Stimulated activated CD8-positive, alpha-beta memory T cell treated with anti-CD3 and anti-CD28 coated beads, Interleukin-4, amount 100 ng/mL, for 24 hours (primary cell): ENCODE results near the gene DSC2.
"Not testable (repeated sequence)": the region's sequence is repeated elsewhere in the genome, so short reads cannot be mapped to it uniquely, and the experiment has no call there.

Source experiments
- DNase-seq: peaks from one replicate; pipeline ENCODE4 v3.0.0-alpha.2; 2020; ENCODE audit warnings: low read depth

Gene DSC2

GRCh38 chr18:31042406-31043181, 59.6 kb downstream of the DSC2 start, which contains the start of gene DSC3:
Gene DSC3, minus strand, starts transcription at chr18:31042742. Its CDS starts 82 bp downstream, at chr18:31042660.
- DNase-seq = no peak

- DNase-seq = no peak
These were observed 60.2 kb downstream of the DSC2 start for GRCh38 chr18:31042084-31042405.

DNA sequence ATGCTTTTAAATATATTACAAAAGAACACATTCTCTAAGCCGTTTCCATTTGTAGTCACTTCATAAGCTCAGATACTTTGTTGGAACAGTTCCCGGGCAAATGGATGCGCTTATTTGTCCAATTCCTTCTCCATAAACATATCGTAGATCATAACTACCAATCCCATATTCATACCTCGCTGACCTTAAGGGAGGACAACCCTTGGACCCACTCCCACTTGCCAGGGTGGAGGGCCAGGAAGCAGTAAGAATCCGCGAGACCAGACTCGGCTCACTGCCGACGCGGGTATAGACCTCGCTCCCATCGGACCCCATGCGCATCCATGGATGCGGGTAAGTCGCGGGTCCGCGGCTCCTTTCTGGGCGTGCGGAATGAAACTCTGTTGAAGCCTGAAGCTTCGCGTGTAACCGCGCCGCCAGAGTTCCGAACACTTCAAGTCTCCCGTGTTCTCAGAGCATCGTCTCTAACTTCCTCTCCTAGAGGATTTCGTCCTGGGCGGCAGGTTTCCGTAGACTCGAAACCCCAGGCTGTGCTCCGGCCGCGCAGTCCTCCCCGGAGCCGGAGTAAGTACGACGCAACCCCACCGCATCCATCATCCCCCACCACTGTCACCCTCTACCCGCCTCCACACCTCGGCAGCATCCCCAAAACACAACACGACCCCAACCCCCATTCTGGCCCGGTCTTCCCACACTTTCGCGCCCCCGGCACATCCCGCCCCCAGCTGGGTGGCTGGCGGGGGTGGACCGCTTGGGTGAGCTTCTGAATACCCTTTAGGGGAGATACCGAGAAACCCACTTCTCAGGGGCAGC, 60.7 kb downstream of the DSC2 start:
- no peak for DNase-seq

DNA sequence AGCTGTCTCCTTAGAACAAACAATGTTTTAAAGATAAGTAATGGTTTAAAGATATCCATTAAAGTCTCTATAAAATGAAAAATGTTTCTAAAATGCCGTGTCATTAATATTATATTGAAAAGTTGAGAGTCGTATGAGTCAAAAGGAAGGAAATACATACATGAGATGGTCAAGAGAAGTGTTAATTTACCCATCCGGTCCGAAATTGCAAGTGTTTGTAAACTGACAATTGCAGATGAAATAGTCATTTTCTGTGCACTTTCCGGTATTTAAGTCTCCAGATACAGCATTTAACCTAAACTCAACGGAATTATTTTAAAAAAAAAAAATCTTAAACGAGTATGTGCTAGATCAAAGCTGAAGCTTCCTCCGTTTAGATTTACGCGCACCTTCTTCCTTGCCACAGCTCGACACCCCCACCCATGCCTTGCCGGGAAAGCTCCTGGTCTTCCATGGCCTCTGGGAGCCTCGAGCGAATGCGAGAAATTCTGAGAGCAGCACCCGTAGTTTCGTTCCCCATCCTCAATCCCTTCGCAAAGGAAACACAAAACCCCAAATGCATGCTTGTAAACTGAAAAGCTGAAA, 61.4 kb downstream of the DSC2 start:
- no peak for DNase-seq

DNA sequence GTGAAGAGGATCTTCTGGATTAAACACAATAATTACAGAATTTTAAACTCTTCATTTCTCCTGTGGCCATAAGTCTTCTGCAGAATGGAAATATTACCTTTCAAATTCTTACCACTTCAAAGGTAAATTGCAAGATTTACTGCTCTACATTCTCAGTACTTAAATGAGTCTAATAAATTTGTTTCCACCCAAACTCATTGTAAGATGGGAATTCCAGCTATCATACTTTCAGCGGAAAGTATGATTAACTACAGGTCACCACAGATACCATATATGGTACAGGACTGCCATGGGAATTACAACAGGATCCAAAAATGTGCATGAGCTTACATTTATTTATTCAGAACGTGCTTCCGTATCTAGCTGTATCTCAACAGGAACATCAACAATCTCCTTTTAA, 62.8 kb downstream of the DSC2 start:
- no peak for DNase-seq

GRCh38 chr18:31037686-31038085, 64.5 kb downstream of the DSC2 start:
- not testable (repeated sequence) for DNase-seq

- no peak for DNase-seq
These were observed 67.7 kb downstream of the DSC2 start for GRCh38 chr18:31034541-31034940.

GRCh38 chr18:31030574-31031278, 71.5 kb downstream of the DSC2 start:
- DNase-seq = no peak

DNA sequence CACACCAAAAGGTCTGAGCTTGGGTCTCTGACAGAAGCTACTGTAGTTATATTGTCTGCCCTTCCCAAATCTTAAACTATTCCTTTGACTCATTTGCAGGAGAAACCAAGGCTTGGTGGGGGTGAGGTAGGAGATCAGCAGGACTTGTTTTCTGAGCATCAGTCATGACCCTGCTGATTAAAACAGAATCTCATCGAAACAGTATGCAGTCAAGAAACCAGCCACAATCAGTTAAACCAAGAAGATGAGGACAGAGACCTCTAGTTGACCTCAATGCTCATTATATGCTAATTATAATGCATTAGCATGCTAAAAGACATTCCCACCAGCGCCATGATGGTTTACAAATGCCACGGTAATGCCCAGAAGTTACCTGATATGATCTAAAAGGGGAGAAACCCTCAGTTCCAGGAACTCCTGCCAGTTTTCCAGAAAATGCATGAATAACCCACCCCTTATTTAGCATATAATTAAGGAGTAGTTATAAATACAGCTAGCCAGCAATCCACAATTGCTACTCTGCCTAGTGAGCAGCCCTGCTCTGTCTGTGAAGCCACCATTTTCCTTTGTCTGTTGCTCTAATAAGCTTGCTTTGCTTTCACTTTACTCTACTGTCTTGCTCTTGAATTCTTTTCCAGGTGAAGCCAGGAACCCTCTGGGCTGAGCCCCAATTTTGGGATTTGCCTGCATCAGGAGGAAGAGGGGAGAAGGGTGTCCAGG, 86.3 kb downstream of the DSC2 start:
- no peak for DNase-seq

DNA sequence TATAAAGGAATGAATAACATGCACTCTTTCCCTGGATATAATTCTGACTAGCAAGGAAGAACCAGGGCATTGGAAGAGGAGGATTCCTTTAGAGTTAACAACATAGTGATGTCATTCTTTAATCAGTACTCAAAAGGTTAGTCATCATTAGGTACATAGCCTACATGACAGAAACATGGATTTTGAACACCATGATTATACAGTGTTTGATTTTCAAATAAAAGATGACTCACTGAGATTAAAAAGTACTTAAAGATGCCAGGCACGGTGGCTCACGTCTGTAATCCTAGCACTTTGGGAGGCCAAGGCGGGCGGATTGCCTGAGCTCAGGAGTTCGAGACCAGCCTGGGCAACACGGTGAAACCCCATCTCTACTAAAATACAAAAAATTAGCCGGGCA, 90.8 kb downstream of the DSC2 start:
- not testable (repeated sequence) for DNase-seq

GRCh38 chr18:31010601-31011000, 91.6 kb downstream of the DSC2 start:
- DNase-seq = no peak
